ENCODE results near the gene MTO1. TPM values are rescaled to one million over a fixed set of nuclear protein-coding genes. Genes with fewer than 3 reads are reported as not detected.
"Not testable (repeated sequence)": the region's sequence is repeated elsewhere in the genome, so short reads cannot be mapped to it uniquely, and the experiment has no call there.

Gene MTO1
- total RNA-seq, 1 experiment from 2014 or later, result 50.8 TPM

DNA sequence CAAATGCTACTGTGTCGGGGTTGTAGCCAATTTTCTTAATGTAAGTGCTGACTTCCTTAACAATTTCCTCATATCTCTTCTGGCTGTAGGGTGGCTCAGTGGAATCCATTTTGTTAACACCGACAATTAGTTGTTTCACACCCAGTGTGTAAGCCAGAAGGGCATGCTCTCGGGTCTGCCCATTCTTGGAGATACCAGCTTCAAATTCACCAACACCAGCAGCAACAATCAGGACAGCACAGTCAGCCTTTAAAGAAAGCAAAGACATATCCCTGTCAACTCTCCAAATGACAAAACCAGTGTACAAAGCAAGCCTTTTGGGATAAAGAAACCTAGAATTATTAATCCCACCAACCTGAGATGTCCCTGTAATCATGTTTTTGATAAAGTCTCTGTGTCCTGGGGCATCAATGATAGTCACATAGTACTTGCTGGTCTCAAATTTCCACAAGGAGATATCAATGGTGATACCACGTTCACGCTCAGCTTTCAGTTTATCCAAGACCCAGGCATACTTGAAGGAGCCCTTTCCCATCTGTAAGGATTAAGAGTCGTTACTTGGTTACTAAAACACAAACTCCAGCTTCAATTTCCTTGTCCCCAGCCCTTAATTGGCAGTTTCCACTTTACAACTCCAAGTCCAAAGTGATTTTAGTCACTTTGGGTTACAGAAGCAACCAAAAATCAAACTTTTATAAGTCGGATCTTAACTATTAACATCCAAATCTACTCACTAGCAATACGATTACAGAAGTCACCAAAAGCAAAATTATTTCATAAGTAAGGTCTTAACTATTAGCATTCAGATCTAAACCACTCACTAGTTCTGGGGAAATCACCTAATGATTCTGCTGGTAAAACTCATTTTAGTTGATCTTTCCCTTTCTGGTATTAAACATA, 57.7 kb downstream of the MTO1 start:
- ChIA-PET CTCF (interaction anchor here (0.6 to 2.1 kb wide), 6 partner anchors 61 to 1694 kb away, joined by 3 to 11 read pairs (median 6); partner anchors contain the start of gene SLC17A5), POLR2A (interaction anchor here (0.7 to 12.5 kb wide), 19 partner anchors 18 to 1899 kb away, joined by 3 to 244 read pairs (median 7); partner anchors contain the start of genes MTO1, SLC17A5 and TMEM30A)
- Mint-ChIP-seq H3K4me3 (ENCODE audit: unreplicated experiment) (peak overlapping the region; percentile 88), H3K27ac (ENCODE audit: low read depth, unreplicated experiment) (peak overlapping the region; percentile 99), H3K36me3 (ENCODE audit: insufficient read depth, unreplicated experiment) (peaks cover 77% of the 10 kb centered on the region), H3K4me1 (ENCODE audit: insufficient read depth, unreplicated experiment) (peaks cover 12% of the 10 kb centered on the region)
- H3K9me3 Mint-ChIP-seq (ENCODE audit: unreplicated experiment); intact Hi-C loops (cut with micrococcal nuclease); H3K27me3 Mint-ChIP-seq (ENCODE audit: insufficient read depth, unreplicated experiment): not testable (repeated sequence)
- peak; percentile 14 for DNase-seq (ENCODE audit: unreplicated experiment)
- TSS peak; percentile 33 for BruUV-seq (replicated peaks)

DNA sequence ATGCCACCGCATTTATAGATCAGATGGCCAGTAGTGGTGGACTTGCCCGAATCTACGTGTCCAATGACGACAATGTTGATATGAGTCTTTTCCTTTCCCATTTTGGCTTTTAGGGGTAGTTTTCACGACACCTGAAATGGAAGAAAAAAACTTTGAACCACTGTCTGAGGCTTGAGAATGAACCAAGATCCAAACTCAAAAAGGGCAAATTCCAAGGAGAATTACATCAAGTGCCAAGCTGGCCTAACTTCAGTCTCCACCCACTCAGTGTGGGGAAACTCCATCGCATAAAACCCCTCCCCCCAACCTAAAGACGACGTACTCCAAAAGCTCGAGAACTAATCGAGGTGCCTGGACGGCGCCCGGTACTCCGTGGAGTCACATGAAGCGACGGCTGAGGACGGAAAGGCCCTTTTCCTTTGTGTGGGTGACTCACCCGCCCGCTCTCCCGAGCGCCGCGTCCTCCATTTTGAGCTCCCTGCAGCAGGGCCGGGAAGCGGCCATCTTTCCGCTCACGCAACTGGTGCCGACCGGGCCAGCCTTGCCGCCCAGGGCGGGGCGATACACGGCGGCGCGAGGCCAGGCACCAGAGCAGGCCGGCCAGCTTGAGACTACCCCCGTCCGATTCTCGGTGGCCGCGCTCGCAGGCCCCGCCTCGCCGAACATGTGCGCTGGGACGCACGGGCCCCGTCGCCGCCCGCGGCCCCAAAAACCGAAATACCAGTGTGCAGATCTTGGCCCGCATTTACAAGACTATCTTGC, 58.6 kb downstream of the MTO1 start:
- DNase-seq (ENCODE audit: unreplicated experiment), result peak; percentile 76
- H3K9me3 Mint-ChIP-seq (ENCODE audit: unreplicated experiment), result no peaks in the 10 kb centered on the region
- H3K36me3 Mint-ChIP-seq (ENCODE audit: insufficient read depth, unreplicated experiment), result peaks cover 68% of the 10 kb centered on the region
- peaks cover 12% of the 10 kb centered on the region for H3K4me1 Mint-ChIP-seq (ENCODE audit: insufficient read depth, unreplicated experiment)
- peak overlapping the region; percentile 88 for H3K4me3 Mint-ChIP-seq (ENCODE audit: unreplicated experiment)
- ChIA-PET POLR2A (interaction anchor here (0.6 to 12.5 kb wide), 37 partner anchors 7 to 1764 kb away, joined by 3 to 244 read pairs (median 5); partner anchors contain the start of genes CD109, COX7A2, MTO1 and SLC17A5), CTCF (interaction anchor here (1.0 to 3.4 kb wide), 4 partner anchors 60 to 132 kb away, joined by 3 to 15 read pairs (median 10); no protein-coding TSS in a partner anchor)
- TF ChIP-seq, protein P1, sequence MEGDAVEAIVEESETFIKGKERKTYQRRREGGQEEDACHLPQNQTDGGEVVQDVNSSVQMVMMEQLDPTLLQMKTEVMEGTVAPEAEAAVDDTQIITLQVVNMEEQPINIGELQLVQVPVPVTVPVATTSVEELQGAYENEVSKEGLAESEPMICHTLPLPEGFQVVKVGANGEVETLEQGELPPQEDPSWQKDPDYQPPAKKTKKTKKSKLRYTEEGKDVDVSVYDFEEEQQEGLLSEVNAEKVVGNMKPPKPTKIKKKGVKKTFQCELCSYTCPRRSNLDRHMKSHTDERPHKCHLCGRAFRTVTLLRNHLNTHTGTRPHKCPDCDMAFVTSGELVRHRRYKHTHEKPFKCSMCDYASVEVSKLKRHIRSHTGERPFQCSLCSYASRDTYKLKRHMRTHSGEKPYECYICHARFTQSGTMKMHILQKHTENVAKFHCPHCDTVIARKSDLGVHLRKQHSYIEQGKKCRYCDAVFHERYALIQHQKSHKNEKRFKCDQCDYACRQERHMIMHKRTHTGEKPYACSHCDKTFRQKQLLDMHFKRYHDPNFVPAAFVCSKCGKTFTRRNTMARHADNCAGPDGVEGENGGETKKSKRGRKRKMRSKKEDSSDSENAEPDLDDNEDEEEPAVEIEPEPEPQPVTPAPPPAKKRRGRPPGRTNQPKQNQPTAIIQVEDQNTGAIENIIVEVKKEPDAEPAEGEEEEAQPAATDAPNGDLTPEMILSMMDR (IDR thresholded peaks at IDR 0.05; ENCODE audit: unreplicated experiment), result no peak
- peak overlapping the region; percentile 99 for H3K27ac Mint-ChIP-seq (ENCODE audit: low read depth, unreplicated experiment)
- no peaks in the 10 kb centered on the region for H3K27me3 Mint-ChIP-seq (ENCODE audit: insufficient read depth, unreplicated experiment)
- BruUV-seq (replicated peaks), result TSS peak; percentile 14
- intact Hi-C loops (cut with micrococcal nuclease), result loop anchor here (5.0 kb wide), 1 partner anchor 47 kb away; no protein-coding TSS in a partner anchor

DNA sequence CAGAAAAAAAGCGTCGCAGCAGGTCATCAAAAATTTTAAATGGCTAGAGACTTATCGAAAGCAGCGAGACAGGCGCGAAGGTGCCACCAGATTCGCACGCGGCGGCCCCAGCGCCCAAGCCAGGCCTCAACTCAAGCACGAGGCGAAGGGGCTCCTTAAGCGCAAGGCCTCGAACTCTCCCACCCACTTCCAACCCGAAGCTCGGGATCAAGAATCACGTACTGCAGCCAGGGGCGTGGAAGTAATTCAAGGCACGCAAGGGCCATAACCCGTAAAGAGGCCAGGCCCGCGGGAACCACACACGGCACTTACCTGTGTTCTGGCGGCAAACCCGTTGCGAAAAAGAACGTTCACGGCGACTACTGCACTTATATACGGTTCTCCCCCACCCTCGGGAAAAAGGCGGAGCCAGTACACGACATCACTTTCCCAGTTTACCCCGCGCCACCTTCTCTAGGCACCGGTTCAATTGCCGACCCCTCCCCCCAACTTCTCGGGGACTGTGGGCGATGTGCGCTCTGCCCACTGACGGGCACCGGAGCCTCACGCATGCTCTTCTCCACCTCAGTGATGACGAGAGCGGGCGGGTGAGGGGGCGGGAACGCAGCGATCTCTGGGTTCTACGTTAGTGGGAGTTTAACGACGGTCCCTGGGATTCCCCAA, 59.3 kb downstream of the MTO1 start, which contains the start of gene EEF1A1:
TSS of gene EEF1A1 (minus strand) at position 345 of the 663 bp plus-strand sequence. CDS start 1,006 bp downstream, outside the sequence.
- peaks cover 12% of the 10 kb centered on the region for H3K4me1 Mint-ChIP-seq (ENCODE audit: insufficient read depth, unreplicated experiment)
- ChIA-PET CTCF (interaction anchor here (1.0 to 3.4 kb wide), 9 partner anchors 19 to 132 kb away, joined by 3 to 20 read pairs (median 9); partner anchors contain the start of gene SLC17A5), POLR2A (interaction anchor here (0.7 to 12.5 kb wide), 44 partner anchors 8 to 1762 kb away, joined by 3 to 244 read pairs (median 6); partner anchors contain the start of genes CD109, CGAS, COX7A2 and MTO1)
- no peaks in the 10 kb centered on the region for H3K9me3 Mint-ChIP-seq (ENCODE audit: unreplicated experiment)
- intact Hi-C loops (cut with micrococcal nuclease), result loop anchor here (1.0 to 5.0 kb wide), 3 partner anchors 46 to 89 kb away; no protein-coding TSS in a partner anchor
- peak within 1 kb of the TSS; percentile 88 for H3K4me3 Mint-ChIP-seq (ENCODE audit: unreplicated experiment)
- no peaks in the 10 kb centered on the region for H3K27me3 Mint-ChIP-seq (ENCODE audit: insufficient read depth, unreplicated experiment)
- peak; percentile 100 for DNase-seq (ENCODE audit: unreplicated experiment)
- H3K27ac Mint-ChIP-seq (ENCODE audit: low read depth, unreplicated experiment), result peak within 1 kb of the TSS; percentile 99
- TF ChIP-seq, protein P1 (IDR thresholded peaks at IDR 0.05; ENCODE audit: unreplicated experiment), result no peak
- BruUV-seq (replicated peaks), result no TSS peak
- H3K36me3 Mint-ChIP-seq (ENCODE audit: insufficient read depth, unreplicated experiment), result peaks cover 61% of the 10 kb centered on the region

Data from MCF 10A (cell line).